GM23338 (cell line): ENCODE data around the gene NECTIN1.

Experiments
- CREB1 ChIP-seq: fragments of 250-450 bp; sonication (Bioruptor Pico); IDR thresholded peaks from 2 replicates; pipeline ENCODE4 v1.5.0; 2020; ENCODE audit warnings: low read depth, mild to moderate bottlenecking, moderate library complexity
- EZH2 ChIP-seq: fragments of 200-600 bp; sonication (generic); IDR thresholded peaks from one replicate; pipeline ENCODE4 v1.8.0; 2017; ENCODE audit warnings: antibody characterized with exemption, mild to moderate bottlenecking, low read depth; ENCODE audit not compliant: unreplicated experiment
- EZH2phosphoT487 ChIP-seq: fragments of 200-600 bp; sonication (generic); IDR thresholded peaks from one replicate; pipeline ENCODE4 v1.8.1; 2018; ENCODE audit warnings: antibody characterized with exemption; ENCODE audit not compliant: unreplicated experiment
- JUNB ChIP-seq: IDR thresholded peaks from one replicate; pipeline ENCODE4 v1.6.1; 2016; ENCODE audit warnings: antibody characterized with exemption; ENCODE audit not compliant: unreplicated experiment
- POLR2AphosphoS5 ChIP-seq: IDR thresholded peaks from 2 replicates; pipeline ENCODE4 v1.6.1; 2016; ENCODE audit warnings: antibody characterized with exemption, low read depth
- ZNF331 ChIP-seq: fragments of 250-450 bp; sonication (Bioruptor Pico); IDR thresholded peaks from 2 replicates; pipeline ENCODE4 v1.5.0; 2020; ENCODE audit warnings: low read depth, mild to moderate bottlenecking, moderate library complexity
- TF ChIP-seq, protein P1 (sequence below), 2 experiments: fragments of 200-600 bp in 1 of 2; sonication (generic) in 1 of 2; conservative IDR thresholded peaks; 2 replicates each; pipeline versions ENCODE4 v1.5.1 to v1.6.1; 2016 to 2017; ENCODE audit warnings: antibody characterized with exemption in 2 of 2, low read depth in 2 of 2, mild to moderate bottlenecking in 2 of 2, moderate library complexity in 1 of 2
- TF ChIP-seq, protein P2 (sequence below): IDR thresholded peaks from 2 replicates; pipeline ENCODE4 v1.6.1; 2016; ENCODE audit warnings: antibody characterized with exemption
- TF ChIP-seq, protein P3 (sequence below): IDR thresholded peaks from one replicate; pipeline ENCODE4 v1.6.1; 2018; ENCODE audit warnings: antibody characterized with exemption; ENCODE audit not compliant: unreplicated experiment

DNA sequence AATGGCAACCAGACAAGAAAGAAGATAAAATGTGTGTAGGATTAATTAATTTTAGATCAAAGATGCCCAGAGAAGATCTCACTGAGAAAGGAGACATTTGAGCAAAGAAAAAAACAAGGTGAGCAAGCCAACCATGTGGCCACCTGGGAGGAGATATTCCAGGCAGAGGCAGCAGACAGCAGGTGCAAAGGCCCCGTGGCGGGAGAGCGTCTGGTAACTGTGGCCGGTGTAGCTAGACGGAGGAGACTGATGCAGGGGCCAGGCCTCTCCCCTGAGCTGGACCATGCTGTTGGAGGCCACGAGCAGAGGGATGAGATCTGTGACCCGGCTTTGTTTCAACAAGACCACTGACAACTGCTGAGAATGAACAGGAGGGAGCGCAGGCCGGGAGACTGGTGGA, 23.6 kb downstream of the NECTIN1 start:
- TF ChIP-seq EZH2 = no peak
- TF ChIP-seq POLR2AphosphoS5 = no peak
- no peak for TF ChIP-seq EZH2phosphoT487
- TF ChIP-seq, protein P1, sequence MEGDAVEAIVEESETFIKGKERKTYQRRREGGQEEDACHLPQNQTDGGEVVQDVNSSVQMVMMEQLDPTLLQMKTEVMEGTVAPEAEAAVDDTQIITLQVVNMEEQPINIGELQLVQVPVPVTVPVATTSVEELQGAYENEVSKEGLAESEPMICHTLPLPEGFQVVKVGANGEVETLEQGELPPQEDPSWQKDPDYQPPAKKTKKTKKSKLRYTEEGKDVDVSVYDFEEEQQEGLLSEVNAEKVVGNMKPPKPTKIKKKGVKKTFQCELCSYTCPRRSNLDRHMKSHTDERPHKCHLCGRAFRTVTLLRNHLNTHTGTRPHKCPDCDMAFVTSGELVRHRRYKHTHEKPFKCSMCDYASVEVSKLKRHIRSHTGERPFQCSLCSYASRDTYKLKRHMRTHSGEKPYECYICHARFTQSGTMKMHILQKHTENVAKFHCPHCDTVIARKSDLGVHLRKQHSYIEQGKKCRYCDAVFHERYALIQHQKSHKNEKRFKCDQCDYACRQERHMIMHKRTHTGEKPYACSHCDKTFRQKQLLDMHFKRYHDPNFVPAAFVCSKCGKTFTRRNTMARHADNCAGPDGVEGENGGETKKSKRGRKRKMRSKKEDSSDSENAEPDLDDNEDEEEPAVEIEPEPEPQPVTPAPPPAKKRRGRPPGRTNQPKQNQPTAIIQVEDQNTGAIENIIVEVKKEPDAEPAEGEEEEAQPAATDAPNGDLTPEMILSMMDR (conservative IDR thresholded peaks at IDR 0.05; ENCODE audit: low read depth in 2 of 2) = no peak
- TF ChIP-seq ZNF331 (CRISPR knock-in tag) = no peak
- TF ChIP-seq, protein P2, sequence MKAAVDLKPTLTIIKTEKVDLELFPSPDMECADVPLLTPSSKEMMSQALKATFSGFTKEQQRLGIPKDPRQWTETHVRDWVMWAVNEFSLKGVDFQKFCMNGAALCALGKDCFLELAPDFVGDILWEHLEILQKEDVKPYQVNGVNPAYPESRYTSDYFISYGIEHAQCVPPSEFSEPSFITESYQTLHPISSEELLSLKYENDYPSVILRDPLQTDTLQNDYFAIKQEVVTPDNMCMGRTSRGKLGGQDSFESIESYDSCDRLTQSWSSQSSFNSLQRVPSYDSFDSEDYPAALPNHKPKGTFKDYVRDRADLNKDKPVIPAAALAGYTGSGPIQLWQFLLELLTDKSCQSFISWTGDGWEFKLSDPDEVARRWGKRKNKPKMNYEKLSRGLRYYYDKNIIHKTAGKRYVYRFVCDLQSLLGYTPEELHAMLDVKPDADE = no peak
- TF ChIP-seq, protein P3, sequence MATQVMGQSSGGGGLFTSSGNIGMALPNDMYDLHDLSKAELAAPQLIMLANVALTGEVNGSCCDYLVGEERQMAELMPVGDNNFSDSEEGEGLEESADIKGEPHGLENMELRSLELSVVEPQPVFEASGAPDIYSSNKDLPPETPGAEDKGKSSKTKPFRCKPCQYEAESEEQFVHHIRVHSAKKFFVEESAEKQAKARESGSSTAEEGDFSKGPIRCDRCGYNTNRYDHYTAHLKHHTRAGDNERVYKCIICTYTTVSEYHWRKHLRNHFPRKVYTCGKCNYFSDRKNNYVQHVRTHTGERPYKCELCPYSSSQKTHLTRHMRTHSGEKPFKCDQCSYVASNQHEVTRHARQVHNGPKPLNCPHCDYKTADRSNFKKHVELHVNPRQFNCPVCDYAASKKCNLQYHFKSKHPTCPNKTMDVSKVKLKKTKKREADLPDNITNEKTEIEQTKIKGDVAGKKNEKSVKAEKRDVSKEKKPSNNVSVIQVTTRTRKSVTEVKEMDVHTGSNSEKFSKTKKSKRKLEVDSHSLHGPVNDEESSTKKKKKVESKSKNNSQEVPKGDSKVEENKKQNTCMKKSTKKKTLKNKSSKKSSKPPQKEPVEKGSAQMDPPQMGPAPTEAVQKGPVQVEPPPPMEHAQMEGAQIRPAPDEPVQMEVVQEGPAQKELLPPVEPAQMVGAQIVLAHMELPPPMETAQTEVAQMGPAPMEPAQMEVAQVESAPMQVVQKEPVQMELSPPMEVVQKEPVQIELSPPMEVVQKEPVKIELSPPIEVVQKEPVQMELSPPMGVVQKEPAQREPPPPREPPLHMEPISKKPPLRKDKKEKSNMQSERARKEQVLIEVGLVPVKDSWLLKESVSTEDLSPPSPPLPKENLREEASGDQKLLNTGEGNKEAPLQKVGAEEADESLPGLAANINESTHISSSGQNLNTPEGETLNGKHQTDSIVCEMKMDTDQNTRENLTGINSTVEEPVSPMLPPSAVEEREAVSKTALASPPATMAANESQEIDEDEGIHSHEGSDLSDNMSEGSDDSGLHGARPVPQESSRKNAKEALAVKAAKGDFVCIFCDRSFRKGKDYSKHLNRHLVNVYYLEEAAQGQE = no peak
- no peak for TF ChIP-seq JUNB
- TF ChIP-seq CREB1 (CRISPR knock-in tag) = no peak
